IMR-90 (cell line): ENCODE data around the gene ZNF3.

Experiments used
- CHD1 ChIP-seq: IDR thresholded peaks from 2 replicates; pipeline ENCODE4 v1.6.1; 2012; ENCODE audit warnings: low read depth, low read length, improper control_type of control experiment
- CTCF ChIP-seq: conservative IDR thresholded peaks from 2 replicates; pipeline ENCODE4 v1.5.1; 2012; ENCODE audit warnings: mild to moderate bottlenecking, low read depth, low read length, improper control_type of control experiment
- ELK1 ChIP-seq: fragments of 150-350 bp; IDR thresholded peaks from 2 replicates; pipeline ENCODE4 v1.6.1; 2016; ENCODE audit warnings: low read depth, mild to moderate bottlenecking, low read length, moderate library complexity, borderline replicate concordance
- MAFK ChIP-seq: IDR thresholded peaks from 2 replicates; pipeline ENCODE4 v1.6.1; 2012; ENCODE audit warnings: low read depth, low read length, improper control_type of control experiment
- MAZ ChIP-seq: IDR thresholded peaks from 2 replicates; pipeline ENCODE4 v1.6.1; 2012; ENCODE audit warnings: low read depth, mild to moderate bottlenecking, low read length, improper control_type of control experiment, moderate library complexity, borderline replicate concordance
- MXI1 ChIP-seq: IDR thresholded peaks from 2 replicates; pipeline ENCODE4 v1.6.1; 2012; ENCODE audit warnings: low read depth, mild to moderate bottlenecking, low read length, moderate library complexity, borderline replicate concordance
- POLR2A ChIP-seq: IDR thresholded peaks from 2 replicates; pipeline ENCODE4 v1.6.1; 2012; ENCODE audit warnings: mild to moderate bottlenecking, low read depth, low read length
- RAD21 ChIP-seq: IDR thresholded peaks from 2 replicates; pipeline ENCODE4 v1.6.1; 2012; ENCODE audit warnings: low read length, improper control_type of control experiment
- RCOR1 ChIP-seq: IDR thresholded peaks from 2 replicates; pipeline ENCODE4 v1.6.1; 2012; ENCODE audit warnings: mild to moderate bottlenecking, low read length, improper control_type of control experiment; ENCODE audit not compliant: insufficient replicate concordance

- TF ChIP-seq POLR2A (no peak), CTCF (no peak), RAD21 (no peak), MAZ (no peak), MAFK (no peak), RCOR1 (no peak), CHD1 (no peak), ELK1 (no peak), MXI1 (no peak)
These were observed 32.8 kb downstream of the ZNF3 start for GRCh38 chr7:100048680-100049079.
